ENCODE results near the gene PRC1. TPM values are rescaled to one million over a fixed set of nuclear protein-coding genes. Genes with fewer than 3 reads are reported as not detected.
A peak's percentile ranks its signal among the peaks of the same experiment; 100 is the strongest.

Gene PRC1
- total RNA-seq (6.6 TPM), polyA plus RNA-seq (ENCODE audit: insufficient read depth, low read depth, low replicate concordance) (3.4 TPM)
- long read RNA-seq, donor 1, partial matches to known transcripts = 10 of 11 reads
- long read RNA-seq, donor 1, other reads (novel, unspliced or antisense) = 0 of 11 reads
- long read RNA-seq, donor 2, partial matches to known transcripts = 7 of 7 reads
- long read RNA-seq, donor 2, other reads (novel, unspliced or antisense) = 0 of 7 reads
- long read RNA-seq, donor 3, full-length matches to known transcripts = 3 of 10 reads
- long read RNA-seq, donor 3, partial matches to known transcripts = 7 of 10 reads
- long read RNA-seq, donor 3, other reads (novel, unspliced or antisense) = 0 of 10 reads
- long read RNA-seq, donor 4, full-length matches to known transcripts = 1 of 1 reads
- long read RNA-seq, donor 4, partial matches to known transcripts = 0 of 1 reads
- long read RNA-seq, donor 4, other reads (novel, unspliced or antisense) = 0 of 1 reads
- long read RNA-seq, donor 5 = 0 reads
- long read RNA-seq, donor 6 = 0 reads
- long read RNA-seq, donor 7, partial matches to known transcripts = 2 of 4 reads
- long read RNA-seq, donor 7, other reads (novel, unspliced or antisense) = 2 of 4 reads
- long read RNA-seq, donor 8, partial matches to known transcripts = 7 of 9 reads
- long read RNA-seq, donor 8, other reads (novel, unspliced or antisense) = 0 of 9 reads
- long read RNA-seq, donor 9 = 0 reads
- long read RNA-seq, donor 10, partial matches to known transcripts = 6 of 6 reads
- long read RNA-seq, donor 10, other reads (novel, unspliced or antisense) = 0 of 6 reads

GRCh38 chr15:90994417-90995311, at the start of gene PRC1:
TSS of gene PRC1 (minus strand) at chr15:90994535. CDS start at chr15:90994417, 118 bp downstream.
- FAIRE-seq = peak; percentile 85
- intact Hi-C loops (cut with DNase I) = no loop called here

GRCh38 chr15:91043202-91043874, 49.0 kb upstream of the PRC1 start:
- Histone ChIP-seq H3K4me1 (ENCODE audit: control insufficient read depth in 2 of 3, insufficient read depth in 2 of 3, low read depth in 1 of 3, low read length in 3 of 3) (no peaks in the 10 kb centered on the region), H3K9me3 (ENCODE audit: control insufficient read depth in 2 of 3, insufficient read depth in 1 of 3, low read length in 3 of 3) (no peaks in the 10 kb centered on the region), H3K36me3 (ENCODE audit: control insufficient read depth in 2 of 3, insufficient read depth in 3 of 3, low read length in 3 of 3) (no peaks in the 10 kb centered on the region), H3K9ac (ENCODE audit: low read length in 3 of 3) (no peak overlapping the region), H3K27ac (ENCODE audit: low read depth in 2 of 2, low read length in 2 of 2) (no peak overlapping the region), H3K4me3 (ENCODE audit: low read length in 3 of 3) (no peak overlapping the region), H3K27me3 (ENCODE audit: control insufficient read depth, insufficient read depth, low read length) (no peaks in the 10 kb centered on the region)
- DNase-seq = no peak
- TF ChIP-seq CTCF (IDR thresholded peaks at IDR 0.05; ENCODE audit: borderline replicate concordance, extremely low read depth, insufficient read depth) = no peak
- FAIRE-seq = no peak
- intact Hi-C loops (cut with DNase I) = no loop called here

More at GRCh38 chr15:90994417-90995311, at the start of gene PRC1:
- peak; percentile 99 to 100 (median 99) for DNase-seq
- Histone ChIP-seq H3K27ac (ENCODE audit: low read depth in 2 of 2, low read length in 2 of 2) (peak within 1 kb of the TSS; percentile 68 to 87), H3K4me1 (ENCODE audit: control insufficient read depth in 2 of 3, insufficient read depth in 2 of 3, low read depth in 1 of 3, low read length in 3 of 3) (no peaks in the 10 kb centered on the region), H3K9ac (ENCODE audit: low read length in 3 of 3) (peak within 1 kb of the TSS; percentile 78 to 84 (median 82)), H3K4me3 (ENCODE audit: low read length in 3 of 3) (peak within 1 kb of the TSS; percentile 73 to 95 (median 82)), H3K27me3 (ENCODE audit: control insufficient read depth, insufficient read depth, low read length) (no peaks in the 10 kb centered on the region), H3K9me3 (ENCODE audit: control insufficient read depth in 2 of 3, insufficient read depth in 1 of 3, low read length in 3 of 3) (no peaks in the 10 kb centered on the region), H3K36me3 (ENCODE audit: control insufficient read depth in 2 of 3, insufficient read depth in 3 of 3, low read length in 3 of 3) (peaks cover 2 to 6% (median 3%) of the 10 kb centered on the region in 3 donors)
- no peak for TF ChIP-seq CTCF (IDR thresholded peaks at IDR 0.05; ENCODE audit: borderline replicate concordance, extremely low read depth, insufficient read depth)

GRCh38 chr15:91040856-91041255, 46.5 kb upstream of the PRC1 start:
- Histone ChIP-seq H3K27ac (ENCODE audit: low read depth in 2 of 2, low read length in 2 of 2) (no peak overlapping the region), H3K9me3 (ENCODE audit: control insufficient read depth in 2 of 3, insufficient read depth in 1 of 3, low read length in 3 of 3) (no peaks in the 10 kb centered on the region), H3K9ac (ENCODE audit: low read length in 3 of 3) (no peak overlapping the region), H3K4me1 (ENCODE audit: control insufficient read depth in 2 of 3, insufficient read depth in 2 of 3, low read depth in 1 of 3, low read length in 3 of 3) (no peaks in the 10 kb centered on the region), H3K4me3 (ENCODE audit: low read length in 3 of 3) (no peak overlapping the region), H3K27me3 (ENCODE audit: control insufficient read depth, insufficient read depth, low read length) (no peaks in the 10 kb centered on the region), H3K36me3 (ENCODE audit: control insufficient read depth in 2 of 3, insufficient read depth in 3 of 3, low read length in 3 of 3) (no peaks in the 10 kb centered on the region)
- no peak for TF ChIP-seq CTCF (IDR thresholded peaks at IDR 0.05; ENCODE audit: borderline replicate concordance, extremely low read depth, insufficient read depth)
- DNase-seq = no peak
- intact Hi-C loops (cut with DNase I) = no loop called here
- FAIRE-seq = no peak

Data from kidney (tissue), 22 donors.